Loucy (cell line): ENCODE results near the gene ALX1.

Experiments
- EZH2phosphoT487 ChIP-seq: fragments of 200-600 bp; IDR thresholded peaks from 2 replicates; pipeline ENCODE4 v1.6.1; 2018; ENCODE audit warnings: antibody characterized with exemption, mild to moderate bottlenecking, moderate library complexity, borderline replicate concordance
- TF ChIP-seq, protein P1 (sequence below): fragments of 200-600 bp; sonication (generic); conservative IDR thresholded peaks from 2 replicates; pipeline ENCODE4 v1.5.1; 2014; ENCODE audit warnings: mild to moderate bottlenecking, antibody characterized with exemption, low read length

DNA sequence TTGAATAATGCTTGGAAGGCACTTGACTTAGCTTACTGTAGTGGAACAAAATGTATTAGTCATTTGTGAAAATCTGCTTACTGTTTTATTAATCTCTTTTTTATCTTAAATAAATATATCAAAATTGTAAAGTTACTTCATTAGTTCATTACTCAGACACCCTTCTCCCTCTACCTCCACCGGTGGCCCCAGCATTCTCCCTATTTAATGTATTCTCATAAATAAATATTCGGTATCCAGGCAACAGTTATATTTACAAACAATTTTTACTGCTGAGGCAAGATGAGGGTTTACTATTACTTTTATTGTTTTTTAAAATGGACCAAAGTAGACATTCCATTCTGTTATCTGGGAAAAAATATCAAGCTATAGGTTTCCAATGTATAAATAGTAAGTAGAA lies 19.6 kb upstream of the ALX1 start:
- TF ChIP-seq, protein P1, sequence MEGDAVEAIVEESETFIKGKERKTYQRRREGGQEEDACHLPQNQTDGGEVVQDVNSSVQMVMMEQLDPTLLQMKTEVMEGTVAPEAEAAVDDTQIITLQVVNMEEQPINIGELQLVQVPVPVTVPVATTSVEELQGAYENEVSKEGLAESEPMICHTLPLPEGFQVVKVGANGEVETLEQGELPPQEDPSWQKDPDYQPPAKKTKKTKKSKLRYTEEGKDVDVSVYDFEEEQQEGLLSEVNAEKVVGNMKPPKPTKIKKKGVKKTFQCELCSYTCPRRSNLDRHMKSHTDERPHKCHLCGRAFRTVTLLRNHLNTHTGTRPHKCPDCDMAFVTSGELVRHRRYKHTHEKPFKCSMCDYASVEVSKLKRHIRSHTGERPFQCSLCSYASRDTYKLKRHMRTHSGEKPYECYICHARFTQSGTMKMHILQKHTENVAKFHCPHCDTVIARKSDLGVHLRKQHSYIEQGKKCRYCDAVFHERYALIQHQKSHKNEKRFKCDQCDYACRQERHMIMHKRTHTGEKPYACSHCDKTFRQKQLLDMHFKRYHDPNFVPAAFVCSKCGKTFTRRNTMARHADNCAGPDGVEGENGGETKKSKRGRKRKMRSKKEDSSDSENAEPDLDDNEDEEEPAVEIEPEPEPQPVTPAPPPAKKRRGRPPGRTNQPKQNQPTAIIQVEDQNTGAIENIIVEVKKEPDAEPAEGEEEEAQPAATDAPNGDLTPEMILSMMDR, result no peak
- no peak for TF ChIP-seq EZH2phosphoT487
